Dedifferentiated amniotic fluid mesenchymal stem cell (primary cell): Measurements from ENCODE around the gene ACOX3.

ENCODE experiments used
- DNase-seq: peaks from one replicate; pipeline ENCODE4 v3.0.0-alpha.2; 2016; ENCODE audit errors: extremely low spot score

Gene ACOX3

GRCh38 chr4:8468746-8469535, 28.4 kb upstream of the ACOX3 start:
- DNase-seq = peak; percentile 47

- DNase-seq = no peak
These were observed 26.5 kb upstream of the ACOX3 start for GRCh38 chr4:8467016-8467415.

DNA sequence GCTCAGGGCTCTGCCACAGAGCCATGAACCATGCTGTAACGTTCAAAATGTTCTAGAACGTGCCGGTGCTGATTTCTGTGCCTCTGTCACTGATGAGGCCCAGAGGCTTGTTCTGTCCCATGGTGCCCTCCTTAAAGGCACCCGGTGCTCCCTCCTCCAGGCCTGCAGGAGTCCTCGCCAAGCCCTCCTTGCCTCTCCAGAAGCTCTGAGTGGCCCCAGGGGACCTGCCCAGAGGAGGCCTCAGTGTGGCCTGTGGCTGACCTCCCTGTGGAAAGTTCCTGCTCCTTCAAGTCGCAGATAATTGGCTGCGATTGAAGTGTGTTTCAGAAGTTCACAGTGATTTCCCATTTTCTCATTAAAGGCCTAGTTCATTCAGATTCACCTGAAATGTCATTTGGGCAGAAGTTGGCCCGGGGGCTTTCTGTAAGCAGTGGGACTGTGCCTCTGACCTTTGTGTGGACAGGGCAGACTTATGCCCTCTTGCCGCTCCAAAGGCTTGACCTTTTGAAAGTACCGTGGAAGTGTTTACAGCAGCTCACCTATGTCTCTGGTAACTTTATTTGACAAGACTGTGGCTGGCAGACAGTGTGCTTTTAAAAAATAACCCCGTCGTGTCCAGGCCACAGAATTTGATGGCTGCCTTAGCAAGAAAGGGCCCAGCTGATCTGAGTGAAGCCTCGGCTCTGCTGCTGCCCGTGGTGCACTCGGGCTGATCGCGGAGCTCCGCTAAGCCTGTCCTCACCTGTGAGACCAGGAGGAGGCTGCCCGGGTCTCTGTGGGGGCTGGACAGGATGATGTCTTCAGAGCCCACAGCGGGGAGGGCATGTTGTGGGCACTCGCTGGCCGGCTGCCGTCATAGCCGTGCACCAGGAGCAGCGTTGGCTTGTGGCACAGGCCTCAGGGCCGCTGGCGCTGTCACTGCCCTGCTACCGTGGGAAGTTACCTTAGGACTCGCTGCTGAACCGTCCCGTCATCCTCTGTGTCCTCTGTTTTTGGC, 25.4 kb upstream of the ACOX3 start:
- no peak for DNase-seq

GRCh38 chr4:8464381-8464780, 23.9 kb upstream of the ACOX3 start:
- no peak for DNase-seq

DNA sequence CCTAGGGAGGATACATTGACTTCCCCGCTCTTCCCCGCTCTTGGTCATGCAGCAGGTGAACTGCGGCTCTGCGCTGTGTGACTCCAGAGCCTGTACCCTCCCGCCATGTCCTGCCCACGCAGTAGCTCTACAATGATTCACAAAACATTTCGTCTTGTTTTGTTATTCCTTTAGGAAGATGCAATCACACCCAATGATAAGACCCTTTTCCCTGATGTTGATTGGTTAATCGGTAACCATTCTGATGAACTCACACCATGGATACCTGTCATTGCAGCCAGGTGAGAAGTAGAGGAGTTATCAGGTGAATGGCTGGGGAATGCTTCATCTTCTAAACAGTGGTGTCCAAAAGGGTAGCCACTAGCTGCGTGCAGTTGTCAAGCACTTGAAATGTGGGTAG, 23.3 kb upstream of the ACOX3 start:
- no peak for DNase-seq

DNA sequence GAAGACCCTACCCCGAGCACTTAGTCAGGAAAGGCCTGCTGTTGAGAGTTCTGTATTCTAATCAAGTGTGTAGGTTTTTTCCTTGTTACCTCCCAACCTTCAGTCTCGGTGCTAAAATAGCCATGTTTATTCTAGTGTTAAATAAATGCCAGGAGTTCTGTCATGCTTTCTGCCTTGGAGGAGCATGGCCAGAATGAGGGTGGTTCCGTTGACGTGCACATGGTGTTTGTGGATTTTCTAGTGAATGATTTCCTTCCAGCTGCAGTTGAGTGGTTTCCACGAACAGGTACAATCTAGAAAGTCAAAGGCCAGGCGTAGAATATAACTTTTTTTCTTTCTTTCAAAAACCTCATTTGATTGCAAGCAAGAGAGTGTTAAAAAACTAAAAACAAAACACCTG, 21.1 kb upstream of the ACOX3 start:
- DNase-seq = no peak

DNA sequence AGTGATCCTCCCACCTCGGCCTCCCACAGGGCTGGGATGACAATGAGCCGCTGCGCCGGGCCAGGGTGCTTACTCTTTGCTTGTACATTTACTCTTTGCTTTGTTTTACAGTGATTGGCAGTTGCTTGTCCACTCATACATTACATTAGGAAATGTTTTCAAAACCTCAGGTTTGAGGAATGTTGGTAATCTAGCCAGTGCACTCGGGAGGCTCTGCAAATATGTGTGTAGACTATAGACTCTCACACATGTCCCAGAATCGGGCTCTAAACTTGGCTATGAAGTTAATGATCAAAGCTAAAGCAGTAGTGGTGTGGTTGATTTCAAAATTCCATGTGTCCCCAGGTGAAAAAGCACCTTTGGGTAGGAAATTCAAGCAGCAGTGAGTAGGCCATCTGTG, 20.6 kb upstream of the ACOX3 start:
- no peak for DNase-seq

- DNase-seq = no peak
These were observed 19.4 kb upstream of the ACOX3 start for GRCh38 chr4:8459867-8460445.

- DNase-seq = no peak
These were observed 17.2 kb upstream of the ACOX3 start for GRCh38 chr4:8457646-8458252.

- no peak for DNase-seq
These were observed 13.4 kb upstream of the ACOX3 start for GRCh38 chr4:8453957-8454356.

DNA sequence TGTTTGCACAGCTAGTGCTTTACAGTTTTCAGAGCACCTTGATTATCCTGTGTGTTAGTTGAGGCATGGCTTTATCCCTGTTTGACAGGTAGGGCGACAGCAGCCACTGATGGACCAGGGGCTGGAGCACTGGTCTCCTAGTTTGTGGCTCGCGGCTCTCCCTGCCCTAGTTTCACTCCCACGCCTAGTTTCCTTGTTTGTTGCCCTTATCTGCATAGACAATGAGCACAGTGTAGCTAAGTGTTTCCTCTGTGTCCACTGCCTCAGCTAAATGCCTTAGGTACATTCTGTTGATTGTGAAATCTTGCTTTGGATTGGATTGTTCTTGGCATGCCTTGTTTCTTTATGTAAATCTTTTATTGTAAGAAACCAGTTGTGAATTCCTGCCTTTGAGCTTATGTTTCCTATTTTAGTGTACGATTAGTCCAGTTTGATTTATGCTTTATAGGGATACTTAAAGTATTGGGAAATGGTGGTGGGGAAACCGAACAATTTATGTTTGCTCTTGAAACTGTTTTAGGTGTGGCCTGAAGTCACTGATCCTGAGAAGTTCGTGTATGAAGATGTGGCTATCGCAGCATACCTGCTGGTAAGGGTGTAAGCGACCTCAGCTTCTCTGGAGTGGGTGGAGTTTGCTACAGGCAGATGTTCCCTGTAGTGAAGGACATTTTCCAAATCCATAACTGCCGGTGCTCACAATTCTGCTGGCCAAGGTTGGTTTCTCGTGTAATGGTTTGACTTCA, 11.1 kb upstream of the ACOX3 start:
- no peak for DNase-seq

- DNase-seq = no peak
These were observed 5.6 kb upstream of the ACOX3 start for GRCh38 chr4:8446122-8446521.

DNA sequence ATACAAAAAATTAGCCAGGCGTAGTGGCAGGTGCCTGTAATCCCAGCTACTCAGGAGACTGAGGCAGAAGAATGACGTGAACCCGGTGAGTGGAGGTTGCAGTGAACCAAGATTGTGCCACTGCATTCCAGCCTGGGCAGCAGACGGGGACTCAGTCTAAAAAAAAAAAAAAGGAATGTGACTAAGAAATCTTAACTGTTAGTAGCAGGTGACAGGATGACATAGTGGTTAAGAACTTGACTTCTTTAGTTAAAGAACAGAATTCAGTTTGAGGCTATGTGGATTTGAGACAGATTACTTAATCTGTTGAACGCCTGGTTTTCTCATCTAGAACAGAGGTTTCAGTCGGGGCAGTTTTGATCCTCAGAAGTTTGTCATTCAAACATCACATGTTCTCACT, 3.3 kb upstream of the ACOX3 start:
- DNase-seq = no peak

- DNase-seq = no peak
These were observed 2.3 kb upstream of the ACOX3 start for GRCh38 chr4:8442596-8443358.

GRCh38 chr4:8441499-8442091, 1.1 kb upstream of the ACOX3 start:
- DNase-seq = no peak

DNA sequence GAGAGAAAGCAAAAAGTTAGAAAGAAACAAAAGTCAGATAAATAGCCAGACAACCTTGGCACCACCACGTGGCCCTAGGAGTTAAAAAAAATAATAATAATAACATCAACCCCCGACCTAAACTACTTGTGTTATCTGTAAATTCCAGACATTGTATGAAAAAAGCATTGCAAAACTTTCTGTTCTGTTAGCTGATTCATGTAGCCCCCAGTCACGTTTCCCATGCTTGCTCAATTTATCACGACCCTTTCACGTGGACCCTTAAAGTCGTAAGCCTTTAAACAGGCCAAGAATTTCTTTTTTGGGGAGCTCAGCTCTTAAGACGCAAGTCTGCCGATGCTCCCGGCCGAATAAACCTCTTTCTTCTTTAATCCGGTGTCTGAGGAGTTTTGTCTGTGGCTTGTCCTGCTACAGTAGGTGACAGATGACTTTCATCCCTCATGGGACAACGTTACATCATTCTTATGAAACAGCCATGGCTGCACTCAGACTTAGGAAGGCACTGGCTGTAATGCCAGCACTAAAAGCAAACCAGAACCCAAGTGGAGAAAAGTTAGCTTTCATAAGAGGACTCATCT, 520 bp downstream of the ACOX3 start:
- peak; percentile 42 for DNase-seq

DNA sequence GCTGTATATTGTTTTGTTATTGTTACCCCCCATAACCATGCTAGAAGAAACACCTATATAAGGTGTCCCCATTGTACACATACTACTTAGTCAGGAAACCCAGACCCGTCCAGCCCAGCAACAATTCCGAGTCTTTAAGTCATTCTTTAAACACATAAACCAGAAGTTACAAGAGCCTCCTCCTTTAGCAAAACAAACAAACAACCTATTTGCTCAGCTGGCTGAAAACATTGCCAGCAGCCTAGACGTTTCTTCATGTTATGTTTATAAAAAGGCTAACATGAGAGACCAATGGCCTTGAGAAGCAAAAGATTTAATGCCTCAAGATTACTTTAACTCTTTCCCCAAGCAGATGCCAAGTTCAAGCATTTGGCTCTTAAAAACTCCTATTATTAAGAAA, 1.4 kb downstream of the ACOX3 start:
- DNase-seq = peak; percentile 38

GRCh38 chr4:8438743-8439142, 1.8 kb downstream of the ACOX3 start:
- no peak for DNase-seq

- no peak for DNase-seq
These were observed 3.2 kb downstream of the ACOX3 start for GRCh38 chr4:8437281-8437680.

- no peak for DNase-seq
These were observed 4.8 kb downstream of the ACOX3 start for GRCh38 chr4:8435656-8436121.
